ENCODE results near the gene FOXL1. TPM values are rescaled to one million over a fixed set of nuclear protein-coding genes. Genes with fewer than 3 reads are reported as not detected.

Gene FOXL1
- total and polyA plus RNA-seq, 8 donors: 0.99 to 6.8 (median 5.3) TPM

GRCh38 chr16:86554917-86555703 is 23.2 kb upstream of the FOXL1 start, which contains the start of gene MTHFSD:
MTHFSD (minus strand) TSS chr16:86555235; CDS start chr16:86555184, 51 bp downstream.
- ATAC-seq (peak; percentile 98), DNase-seq (peak; percentile 93 to 98 (median 95))
- intact Hi-C loops (cut with DNase I): no loop called here
- peak within 1 kb of the TSS; percentile 88 to 89 for H3K4me3 ChIP-seq
- peaks cover 12 to 17% of the 10 kb centered on the region in 2 donors for H3K4me1 ChIP-seq
- H3K27me3 ChIP-seq: peaks cover 0 to 41% of the 10 kb centered on the region in 2 donors
- no peak for TF ChIP-seq CTCF (IDR thresholded peaks at IDR 0.05)
- H3K9me3 ChIP-seq: no peaks in the 10 kb centered on the region
- H3K36me3 ChIP-seq: peaks cover 0 to 22% of the 10 kb centered on the region in 2 donors
- H3K27ac ChIP-seq: peak within 1 kb of the TSS; percentile 73 to 87

GRCh38 chr16:86555704-86556075 is 22.7 kb upstream of the FOXL1 start:
- no peak for DNase-seq
- Histone ChIP-seq H3K27me3 (peaks cover 0 to 43% of the 10 kb centered on the region in 2 donors), H3K9me3 (no peaks in the 10 kb centered on the region), H3K36me3 (peaks cover 0 to 16% of the 10 kb centered on the region in 2 donors), H3K4me1 (peaks cover 12 to 17% of the 10 kb centered on the region in 2 donors), H3K27ac (peak overlapping the region in 1 of 2 donors; percentile 87), H3K4me3 (peak overlapping the region; percentile 88 to 89)
- ATAC-seq: no peak
- intact Hi-C loops (cut with DNase I): no loop called here
- no peak for TF ChIP-seq CTCF (IDR thresholded peaks at IDR 0.05)

DNA sequence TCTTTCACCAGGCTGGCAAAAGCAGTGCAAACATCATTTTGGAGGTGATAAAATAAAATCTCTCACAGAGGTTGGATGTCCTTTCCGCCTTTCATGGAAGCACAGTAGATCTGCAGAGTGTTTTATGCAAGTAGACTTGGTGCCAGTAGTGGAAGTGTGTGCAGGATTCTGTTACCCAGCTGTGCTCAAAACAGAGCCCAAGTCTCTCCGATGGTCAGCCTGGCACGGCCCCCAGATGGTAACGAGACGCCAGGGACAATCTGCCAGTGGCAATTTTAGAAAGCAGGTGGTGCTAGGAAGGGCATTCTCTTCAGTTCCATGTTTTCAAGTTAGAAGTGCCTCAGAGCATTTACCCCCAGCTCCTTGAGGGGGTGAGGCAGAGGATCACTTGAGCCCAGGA is 21.8 kb upstream of the FOXL1 start:
- Histone ChIP-seq H3K9me3 (no peaks in the 10 kb centered on the region), H3K27ac (no peak overlapping the region), H3K4me1 (peaks cover 12 to 17% of the 10 kb centered on the region in 2 donors), H3K4me3 (no peak overlapping the region), H3K36me3 (peaks cover 0 to 9% of the 10 kb centered on the region in 2 donors), H3K27me3 (peaks cover 0 to 51% of the 10 kb centered on the region in 2 donors)
- DNase-seq: peak in 1 of 4 donors; percentile 39
- TF ChIP-seq CTCF (IDR thresholded peaks at IDR 0.05): no peak
- ATAC-seq: no peak
- intact Hi-C loops (cut with DNase I): no loop called here

DNA sequence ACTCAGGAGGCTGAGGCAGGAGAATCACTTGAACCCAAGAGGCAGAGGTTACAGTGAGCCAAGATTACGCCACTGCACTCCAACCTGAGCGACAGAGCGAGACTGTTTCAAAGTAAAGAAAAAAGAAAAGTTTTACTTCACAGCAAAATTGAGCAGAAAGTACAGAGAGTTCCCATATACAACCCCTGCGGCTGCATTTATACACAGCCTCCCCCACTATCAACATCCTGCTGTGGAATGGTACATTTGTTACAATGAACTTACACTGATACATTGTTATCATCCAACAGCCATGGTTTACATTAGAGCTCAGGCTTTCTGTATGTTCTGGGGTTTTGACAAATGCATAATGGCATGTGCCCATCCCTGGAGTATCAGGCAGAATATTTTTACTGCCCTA is 20.8 kb upstream of the FOXL1 start:
- DNase-seq (no peak), ATAC-seq (no peak)
- H3K4me3 ChIP-seq: no peak overlapping the region
- peaks cover 0 to 62% of the 10 kb centered on the region in 2 donors for H3K27me3 ChIP-seq
- TF ChIP-seq CTCF (IDR thresholded peaks at IDR 0.05): no peak
- H3K27ac ChIP-seq: no peak overlapping the region
- H3K4me1 ChIP-seq: peaks cover 12 to 17% of the 10 kb centered on the region in 2 donors
- no peaks in the 10 kb centered on the region for H3K9me3 ChIP-seq
- H3K36me3 ChIP-seq: peaks cover 0 to 5% of the 10 kb centered on the region in 2 donors
- intact Hi-C loops (cut with DNase I): no loop called here

- no peak for ATAC-seq
- peaks cover 6 to 71% of the 10 kb centered on the region in 2 donors for H3K27me3 ChIP-seq
- H3K27ac ChIP-seq: no peak overlapping the region
- intact Hi-C loops (cut with DNase I): no loop called here
- peaks cover 12 to 19% of the 10 kb centered on the region in 2 donors for H3K4me1 ChIP-seq
- DNase-seq: peak in 1 of 4 donors; percentile 57
- no peaks in the 10 kb centered on the region for H3K9me3 ChIP-seq
- H3K4me3 ChIP-seq: no peak overlapping the region
- H3K36me3 ChIP-seq: no peaks in the 10 kb centered on the region
- TF ChIP-seq CTCF (IDR thresholded peaks at IDR 0.05): no peak
These were observed 19.8 kb upstream of the FOXL1 start for GRCh38 chr16:86558355-86559193.

Measured in left lung (tissue), 10 donors.